H9 (cell line): ENCODE data around the gene CLDN8. TPM values are rescaled to one million over a fixed set of nuclear protein-coding genes. Genes with fewer than 3 reads are reported as not detected.

Experiments
- DNase-seq: peaks from one replicate; pipeline ENCODE4 v3.0.0-alpha.2; 2017
- H2AFZ ChIP-seq: one replicate; pipeline ENCODE4 v1.6.1; 2013; ENCODE audit warnings: mild to moderate bottlenecking, low read length, control low read depth, moderate library complexity
- H2AK5ac ChIP-seq: 2 replicates; pipeline ENCODE4 v1.6.1; 2013; ENCODE audit warnings: low read length, control low read depth, mixed read lengths; ENCODE audit not compliant: insufficient read length
- H2BK120ac ChIP-seq: one replicate; pipeline ENCODE4 v1.6.1; 2013; ENCODE audit warnings: low read depth, mild to moderate bottlenecking, low read length, control low read depth, inconsistent platforms; ENCODE audit not compliant: poor library complexity, severe bottlenecking
- H2BK12ac ChIP-seq: 2 replicates; pipeline ENCODE4 v1.6.1; 2013; ENCODE audit warnings: low read length, control low read depth, mixed read lengths, low read depth; ENCODE audit not compliant: insufficient read length
- H2BK15ac ChIP-seq: 2 replicates; pipeline ENCODE4 v1.6.1; 2013; ENCODE audit warnings: low read depth, low read length, control low read depth
- H2BK20ac ChIP-seq: one replicate; pipeline ENCODE4 v1.6.1; 2013; ENCODE audit warnings: low read depth, mild to moderate bottlenecking, low read length, control low read depth, inconsistent platforms; ENCODE audit not compliant: poor library complexity, severe bottlenecking
- H2BK5ac ChIP-seq: 2 replicates; pipeline ENCODE4 v1.6.1; 2013; ENCODE audit warnings: low read length, control low read depth, mixed read lengths; ENCODE audit not compliant: insufficient read length
- H3K14ac ChIP-seq: 2 replicates; pipeline ENCODE4 v1.6.1; 2013; ENCODE audit warnings: low read length, control low read depth; ENCODE audit not compliant: insufficient read depth
- H3K18ac ChIP-seq: 2 replicates; pipeline ENCODE4 v1.6.1; 2013; ENCODE audit warnings: low read depth, mild to moderate bottlenecking, mixed read lengths, low read length, control low read depth; ENCODE audit not compliant: insufficient read length
- H3K23ac ChIP-seq: 2 replicates; pipeline ENCODE4 v1.6.1; 2013; ENCODE audit warnings: low read length, control low read depth, mixed read lengths, low read depth; ENCODE audit not compliant: insufficient read length
- H3K23me2 ChIP-seq: 2 replicates; pipeline ENCODE4 v1.6.1; 2013; ENCODE audit warnings: low read depth, mild to moderate bottlenecking, mixed read lengths, low read length, control low read depth; ENCODE audit not compliant: insufficient read length, poor library complexity, severe bottlenecking
- H3K27ac ChIP-seq: 2 replicates; pipeline ENCODE4 v1.5.1; 2013; ENCODE audit warnings: low read length, control low read depth, mixed read lengths, low read depth; ENCODE audit not compliant: insufficient read length
- H3K27me3 ChIP-seq: 2 replicates; pipeline ENCODE4 v1.6.1; 2013; ENCODE audit warnings: low read length, control low read depth, inconsistent platforms; ENCODE audit not compliant: insufficient read depth
- H3K4ac ChIP-seq: 2 replicates; pipeline ENCODE4 v1.6.1; 2013; ENCODE audit warnings: low read depth, mild to moderate bottlenecking, control low read depth, inconsistent platforms, low read length, moderate library complexity
- H3K4me1 ChIP-seq: 2 replicates; pipeline ENCODE4 v1.6.1; 2013; ENCODE audit warnings: low read length, control low read depth, inconsistent platforms; ENCODE audit not compliant: insufficient read depth
- H3K4me2 ChIP-seq: 2 replicates; pipeline ENCODE4 v1.6.1; 2013; ENCODE audit warnings: low read length, control low read depth, mixed read lengths; ENCODE audit not compliant: insufficient read length, insufficient read depth
- H3K56ac ChIP-seq: 2 replicates; pipeline ENCODE4 v1.6.1; 2013; ENCODE audit warnings: low read depth, mild to moderate bottlenecking, mixed read lengths, low read length, control low read depth; ENCODE audit not compliant: insufficient read length
- H3K79me1 ChIP-seq: 2 replicates; pipeline ENCODE4 v1.6.1; 2013; ENCODE audit warnings: low read depth, mild to moderate bottlenecking, moderate library complexity, low read length, control low read depth, inconsistent platforms; ENCODE audit not compliant: insufficient read depth, poor library complexity, severe bottlenecking
- H3K79me2 ChIP-seq: 2 replicates; pipeline ENCODE4 v1.6.1; 2013; ENCODE audit warnings: low read length, control low read depth, inconsistent platforms; ENCODE audit not compliant: insufficient read depth
- H3K9ac ChIP-seq: 2 replicates; pipeline ENCODE4 v1.6.1; 2013; ENCODE audit warnings: low read length, control low read depth, mixed read lengths; ENCODE audit not compliant: insufficient read length; ENCODE audit errors: extremely low read depth
- H3K9me3 ChIP-seq: one replicate; pipeline ENCODE4 v1.6.1; 2013; ENCODE audit warnings: low read depth, low read length, inconsistent platforms; ENCODE audit not compliant: control insufficient read depth
- H3T11ph ChIP-seq: one replicate; pipeline ENCODE4 v1.6.1; 2013; ENCODE audit warnings: mild to moderate bottlenecking, low read length, control low read depth, inconsistent platforms
- H4K20me1 ChIP-seq: one replicate; pipeline ENCODE4 v1.6.1; 2013; ENCODE audit not compliant: control insufficient read depth, insufficient read length, insufficient read depth
- H4K5ac ChIP-seq: 2 replicates; pipeline ENCODE4 v1.6.1; 2013; ENCODE audit warnings: low read depth, mild to moderate bottlenecking, mixed read lengths, low read length, control low read depth; ENCODE audit not compliant: insufficient read length
- H4K8ac ChIP-seq: replicated peaks from 2 replicates; pipeline ENCODE4 v1.6.1; 2013; ENCODE audit warnings: low read length, control low read depth, mixed read lengths, low read depth; ENCODE audit not compliant: insufficient read length
- H4K91ac ChIP-seq: 2 replicates; pipeline ENCODE4 v1.6.1; 2013; ENCODE audit warnings: low read depth, mild to moderate bottlenecking, moderate library complexity, mixed read lengths, low read length, control low read depth; ENCODE audit not compliant: insufficient read length
- H3K27ac Mint-ChIP-seq, 3 experiments: 2 replicates in 2 of 3; 3 replicates in 1 of 3; pipeline ENCODE4 v1.8.0; 2020 to 2021; ENCODE audit warnings: mixed read lengths in 3 of 3, mild to moderate bottlenecking in 1 of 3, moderate library complexity in 1 of 3
- H3K27me3 Mint-ChIP-seq: 2 replicates; pipeline ENCODE4 v1.8.0; 2021; ENCODE audit warnings: low read depth, mild to moderate bottlenecking, moderate library complexity, mixed read lengths
- H3K36me3 Mint-ChIP-seq, 3 experiments: 2 replicates in 2 of 3; 3 replicates in 1 of 3; pipeline ENCODE4 v1.8.0; 2020 to 2021; ENCODE audit warnings: low read depth in 3 of 3, mixed read lengths in 3 of 3; ENCODE audit not compliant: insufficient read depth in 1 of 3
- H3K4me1 Mint-ChIP-seq, 2 experiments: 2 replicates each; pipeline ENCODE4 v1.8.0; 2020; ENCODE audit warnings: mixed read lengths in 2 of 2
- H3K4me3 Mint-ChIP-seq, 2 experiments: 2 replicates in 1 of 2; 3 replicates in 1 of 2; pipeline ENCODE4 v1.8.0; 2020 to 2021; ENCODE audit warnings: mild to moderate bottlenecking in 2 of 2, mixed read lengths in 2 of 2, moderate library complexity in 1 of 2
- H3K9me3 Mint-ChIP-seq, 2 experiments: 2 replicates in 1 of 2; 3 replicates in 1 of 2; pipeline ENCODE4 v1.8.0; 2020; ENCODE audit warnings: mild to moderate bottlenecking in 2 of 2, mixed read lengths in 2 of 2, moderate library complexity in 1 of 2
- CTCF ChIP-seq: fragments of 200-600 bp; sonication (generic); conservative IDR thresholded peaks from 3 replicates; pipeline ENCODE4 v1.8.0; 2021; ENCODE audit warnings: antibody characterized with exemption, mild to moderate bottlenecking
- WGBS: extraction: QIAGEN DNeasy Blood & Tissue Kit; methylation state at CpG from one replicate; pipeline ENCODE4 v1.1.7; 2013; ENCODE audit warnings: missing lambda C conversion rate, low lambda C conversion rate, mixed read lengths; ENCODE audit not compliant: insufficient read length; ENCODE audit errors: extremely low coverage; 5-methylcytosine and 5-hydroxymethylcytosine counted together
- total RNA-seq: library from RNA; stranded (reverse); gene quantifications from 2 replicates; pipeline ENCODE4 v1.2.1, GENCODE V29; 2021

Gene CLDN8
- total RNA-seq, 1 experiment from 2014 or later: not detected

- no peak overlapping the region for H3K14ac ChIP-seq
- Mint-ChIP-seq H3K27ac (no peak overlapping the region), H3K27me3 (no peaks in the 10 kb centered on the region), H3K4me1 (no peaks in the 10 kb centered on the region), H3K4me3 (no peak overlapping the region), H3K9me3 (peaks cover 2 to 7% of the 10 kb centered on the region in 2 experiments; a peak in 1 of 5 replicates), H3K36me3 (peaks cover 0 to 3% (median 0%) of the 10 kb centered on the region in 3 experiments; a peak in 1 of 7 replicates)
- no peaks in the 10 kb centered on the region for H3K4me1 ChIP-seq
- H2BK120ac ChIP-seq: no peak overlapping the region
- H4K5ac ChIP-seq: no peak overlapping the region
- H3T11ph ChIP-seq: no peak overlapping the region
- no peak overlapping the region for H3K18ac ChIP-seq
- no peaks in the 10 kb centered on the region for H3K9me3 ChIP-seq
- H2BK12ac ChIP-seq: no peak overlapping the region
- H4K91ac ChIP-seq: no peak overlapping the region
- H2AFZ ChIP-seq: no peak overlapping the region
- no peak overlapping the region for H2BK15ac ChIP-seq
- H2BK5ac ChIP-seq: no peak overlapping the region
- TF ChIP-seq CTCF: no peak
- H3K9ac ChIP-seq: no peak overlapping the region
- H3K79me2 ChIP-seq: no peaks in the 10 kb centered on the region
- no peak overlapping the region for H3K27ac ChIP-seq
- no peak overlapping the region for H4K8ac ChIP-seq
- DNase-seq: no peak
- no peak overlapping the region for H2BK20ac ChIP-seq
- no peak overlapping the region for H3K56ac ChIP-seq
- no peak overlapping the region for H3K4me2 ChIP-seq
- no peak overlapping the region for H3K23ac ChIP-seq
- no peak overlapping the region for H2AK5ac ChIP-seq
- H3K4ac ChIP-seq: no peak overlapping the region
- WGBS: no CpG with 5 or more reads among the region's 2 CpGs
- no peaks in the 10 kb centered on the region for H3K23me2 ChIP-seq
- no peaks in the 10 kb centered on the region for H4K20me1 ChIP-seq
- no peaks in the 10 kb centered on the region for H3K27me3 ChIP-seq
- no peaks in the 10 kb centered on the region for H3K79me1 ChIP-seq
These were observed 18.7 kb upstream of the CLDN8 start for GRCh38 chr21:30234643-30235042.
